Tibial nerve (tissue), 4 donors: ENCODE results near the gene SPATS2L. TPM values are rescaled to one million over a fixed set of nuclear protein-coding genes. Genes with fewer than 3 reads are reported as not detected.

Source experiments
- DNase-seq, 2 donors: peaks; one replicate each; pipeline ENCODE4 v3.0.0-alpha.2; 2019; ENCODE audit warnings: low spot score in 2 of 2
- H3K27ac ChIP-seq, 4 donors: fragments of 200-600 bp; sonication (generic) in 3 of 4; one replicate each; pipeline ENCODE4 v1.5.1; 2017 to 2019; ENCODE audit warnings: mild to moderate bottlenecking in 1 of 4
- H3K27me3 ChIP-seq, 2 donors: fragments of 200-600 bp; sonication (generic) in 1 of 2; one replicate each; pipeline versions ENCODE4 v1.5.1 to v1.6.0; 2017 to 2019
- H3K36me3 ChIP-seq, 3 donors: fragments of 200-600 bp; sonication (generic); one replicate each; pipeline ENCODE4 v1.5.1; 2018 to 2019
- H3K4me1 ChIP-seq, 4 donors: fragments of 200-600 bp; sonication (generic) in 3 of 4; one replicate each; pipeline ENCODE4 v1.5.1; 2017 to 2019
- H3K4me3 ChIP-seq, 4 donors: fragments of 200-600 bp; sonication (generic) in 3 of 4; one replicate each; pipeline ENCODE4 v1.5.1; 2017 to 2019; ENCODE audit warnings: mild to moderate bottlenecking in 1 of 4, moderate library complexity in 1 of 4
- H3K9me3 ChIP-seq, 4 donors: fragments of 200-600 bp; sonication (generic) in 3 of 4; one replicate each; pipeline ENCODE4 v1.5.1; 2017 to 2019
- EP300 ChIP-seq, 2 donors: sonication (generic); formaldehyde crosslinking; IDR thresholded peaks; one replicate each; pipeline ENCODE4 v1.6.1; 2017; ENCODE audit warnings: antibody characterized with exemption in 2 of 2, mild to moderate bottlenecking in 1 of 2
- POLR2A ChIP-seq, 2 donors: fragments of 450-650 bp; IDR thresholded peaks; one replicate each; pipeline ENCODE4 v1.6.1; 2017; ENCODE audit warnings: antibody characterized with exemption in 2 of 2, mild to moderate bottlenecking in 2 of 2, moderate library complexity in 2 of 2
- WGBS, 2 donors: methylation state at CpG; one replicate each; pipeline ENCODE4 v1.1.5; 2018; 5-methylcytosine and 5-hydroxymethylcytosine counted together
- total RNA-seq, 4 donors: library from RNA; depleted of rRNA; stranded (reverse); fragments of >200 nt; gene quantifications; one replicate each; pipeline ENCODE4 v1.1.0, GENCODE V29; 2016
- TF ChIP-seq, protein P1 (sequence below), 5 experiments: fragments of 200-600 bp in 3 of 5; fragments of 450-650 bp in 2 of 5; sonication (generic) in 3 of 5; IDR thresholded peaks; one replicate each; pipeline ENCODE4 v1.5.1; 2016 to 2019; ENCODE audit warnings: antibody characterized with exemption in 5 of 5, mild to moderate bottlenecking in 3 of 5, moderate library complexity in 2 of 5

The SPATS2L gene
- total RNA-seq, 4 donors from 2014 or later: 50.9 to 74.1 (median 57.2) TPM

DNA sequence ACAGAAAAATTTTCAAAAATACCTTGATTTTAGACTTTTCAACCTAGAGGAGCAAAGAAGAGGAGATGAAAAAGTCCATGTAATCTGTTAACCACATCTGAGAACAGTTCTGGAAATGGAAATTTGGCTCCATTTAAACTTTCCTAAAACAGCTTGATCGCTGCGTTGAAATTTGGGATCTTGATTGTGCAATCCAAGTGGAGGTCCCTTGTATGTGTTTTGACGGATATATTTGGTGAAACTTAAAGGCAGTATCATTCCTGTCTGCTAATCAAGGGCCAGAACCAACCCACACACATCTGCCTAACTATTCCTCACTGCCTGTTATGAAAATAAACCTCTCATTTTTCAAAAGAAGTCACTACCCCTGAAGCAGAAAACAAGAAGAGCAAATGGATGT, 46.6 kb downstream of the SPATS2L start:
- no peaks in the 10 kb centered on the region for H3K36me3 ChIP-seq
- H3K9me3 ChIP-seq: no peaks in the 10 kb centered on the region
- H3K27me3 ChIP-seq: no peaks in the 10 kb centered on the region
- no peak for DNase-seq
- H3K27ac ChIP-seq: peak overlapping the region in 2 of 4 donors; percentile 49 to 51
- WGBS, 2 donors: 54 to 56% methylated on average over 3 of the region's 3 CpGs
- no peak overlapping the region for H3K4me3 ChIP-seq
- TF ChIP-seq, protein P1, sequence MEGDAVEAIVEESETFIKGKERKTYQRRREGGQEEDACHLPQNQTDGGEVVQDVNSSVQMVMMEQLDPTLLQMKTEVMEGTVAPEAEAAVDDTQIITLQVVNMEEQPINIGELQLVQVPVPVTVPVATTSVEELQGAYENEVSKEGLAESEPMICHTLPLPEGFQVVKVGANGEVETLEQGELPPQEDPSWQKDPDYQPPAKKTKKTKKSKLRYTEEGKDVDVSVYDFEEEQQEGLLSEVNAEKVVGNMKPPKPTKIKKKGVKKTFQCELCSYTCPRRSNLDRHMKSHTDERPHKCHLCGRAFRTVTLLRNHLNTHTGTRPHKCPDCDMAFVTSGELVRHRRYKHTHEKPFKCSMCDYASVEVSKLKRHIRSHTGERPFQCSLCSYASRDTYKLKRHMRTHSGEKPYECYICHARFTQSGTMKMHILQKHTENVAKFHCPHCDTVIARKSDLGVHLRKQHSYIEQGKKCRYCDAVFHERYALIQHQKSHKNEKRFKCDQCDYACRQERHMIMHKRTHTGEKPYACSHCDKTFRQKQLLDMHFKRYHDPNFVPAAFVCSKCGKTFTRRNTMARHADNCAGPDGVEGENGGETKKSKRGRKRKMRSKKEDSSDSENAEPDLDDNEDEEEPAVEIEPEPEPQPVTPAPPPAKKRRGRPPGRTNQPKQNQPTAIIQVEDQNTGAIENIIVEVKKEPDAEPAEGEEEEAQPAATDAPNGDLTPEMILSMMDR (IDR thresholded peaks at IDR 0.05): no peak
- peak in 1 of 2 donors; percentile 45 for TF ChIP-seq EP300 (IDR thresholded peaks at IDR 0.05)
- peaks cover 0 to 70% (median 7%) of the 10 kb centered on the region in 4 donors for H3K4me1 ChIP-seq

DNA sequence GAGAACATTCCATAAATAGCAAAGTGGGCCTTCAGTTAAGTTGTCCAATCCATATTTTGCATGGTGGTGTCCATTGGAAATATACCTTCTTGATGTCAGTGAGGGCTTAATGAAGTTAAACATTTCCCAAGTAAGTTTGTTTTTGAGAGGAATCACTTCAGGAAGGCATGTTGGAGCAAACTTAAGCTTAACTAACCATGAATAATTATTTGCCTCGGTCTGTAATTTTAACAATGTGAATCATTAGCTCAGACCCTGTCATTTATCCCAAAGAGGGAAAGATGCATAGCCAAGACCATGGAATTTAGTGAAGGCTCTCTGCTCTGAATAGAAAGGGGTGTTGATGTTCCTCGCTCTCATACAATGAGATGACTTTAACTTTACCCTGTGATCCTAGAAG, 47.4 kb downstream of the SPATS2L start:
- no peaks in the 10 kb centered on the region for H3K9me3 ChIP-seq
- WGBS, 2 donors: 81 to 91% methylated on average over 2 of the region's 2 CpGs
- no peak overlapping the region for H3K4me3 ChIP-seq
- no peak for TF ChIP-seq EP300 (IDR thresholded peaks at IDR 0.05)
- TF ChIP-seq, protein P1 (IDR thresholded peaks at IDR 0.05): no peak
- TF ChIP-seq POLR2A (IDR thresholded peaks at IDR 0.05): no peak
- no peaks in the 10 kb centered on the region for H3K36me3 ChIP-seq
- H3K4me1 ChIP-seq: peaks cover 0 to 66% (median 5%) of the 10 kb centered on the region in 4 donors
- no peak for DNase-seq
- H3K27me3 ChIP-seq: no peaks in the 10 kb centered on the region
- no peak overlapping the region for H3K27ac ChIP-seq

- Histone ChIP-seq H3K4me3 (no peak overlapping the region), H3K27me3 (no peaks in the 10 kb centered on the region), H3K27ac (no peak overlapping the region), H3K9me3 (no peaks in the 10 kb centered on the region), H3K36me3 (no peaks in the 10 kb centered on the region), H3K4me1 (peaks cover 0 to 56% (median 5%) of the 10 kb centered on the region in 4 donors)
- 82% methylated on average over 11 of the region's 11 CpGs for WGBS, 2 donors
- TF ChIP-seq EP300 (IDR thresholded peaks at IDR 0.05): no peak
- TF ChIP-seq, protein P1 (IDR thresholded peaks at IDR 0.05): no peak
- no peak for TF ChIP-seq POLR2A (IDR thresholded peaks at IDR 0.05)
- no peak for DNase-seq
Observed at GRCh38 chr2:200354833-200355751, 48.6 kb downstream of the SPATS2L start.

DNA sequence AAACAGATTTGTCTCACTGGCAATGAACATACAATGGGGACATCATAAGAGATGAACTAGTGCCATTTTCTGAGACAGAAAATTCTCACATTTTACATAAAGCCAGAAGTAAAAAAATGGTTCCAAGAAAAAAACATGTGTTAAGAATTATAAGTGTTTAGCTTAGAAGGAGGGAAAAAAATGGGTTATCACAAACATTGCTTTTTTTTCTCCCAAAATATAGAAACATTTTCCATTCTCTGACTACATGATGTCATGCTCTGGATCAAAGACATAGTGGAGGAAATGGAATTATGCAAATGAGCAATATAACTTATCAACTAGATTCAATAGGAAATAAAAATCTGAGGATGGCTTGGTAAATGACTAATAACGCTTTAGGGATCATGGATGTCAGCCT, 49.8 kb downstream of the SPATS2L start:
- Histone ChIP-seq H3K27me3 (no peaks in the 10 kb centered on the region), H3K4me3 (no peak overlapping the region), H3K36me3 (no peaks in the 10 kb centered on the region), H3K9me3 (no peaks in the 10 kb centered on the region), H3K27ac (no peak overlapping the region), H3K4me1 (peaks cover 0 to 49% (median 5%) of the 10 kb centered on the region in 4 donors)
- TF ChIP-seq, protein P1 (IDR thresholded peaks at IDR 0.05): no peak
- TF ChIP-seq POLR2A (IDR thresholded peaks at IDR 0.05): no peak
- no peak for TF ChIP-seq EP300 (IDR thresholded peaks at IDR 0.05)
- 59 to 74% methylated on average over 1 of the region's 1 CpG for WGBS, 2 donors
- DNase-seq: no peak

- WGBS, 2 donors: 30 to 31% methylated on average over 1 of the region's 1 CpG
- Histone ChIP-seq H3K9me3 (no peaks in the 10 kb centered on the region), H3K4me1 (peaks cover 0 to 43% (median 5%) of the 10 kb centered on the region in 4 donors), H3K4me3 (no peak overlapping the region), H3K27ac (no peak overlapping the region), H3K27me3 (no peaks in the 10 kb centered on the region), H3K36me3 (no peaks in the 10 kb centered on the region)
- no peak for TF ChIP-seq POLR2A (IDR thresholded peaks at IDR 0.05)
- TF ChIP-seq EP300 (IDR thresholded peaks at IDR 0.05): no peak
- TF ChIP-seq, protein P1 (IDR thresholded peaks at IDR 0.05): no peak
- no peak for DNase-seq
Observed at GRCh38 chr2:200356857-200357384, 50.4 kb downstream of the SPATS2L start.
